ENCODE results near the gene PDE4D.

DNA sequence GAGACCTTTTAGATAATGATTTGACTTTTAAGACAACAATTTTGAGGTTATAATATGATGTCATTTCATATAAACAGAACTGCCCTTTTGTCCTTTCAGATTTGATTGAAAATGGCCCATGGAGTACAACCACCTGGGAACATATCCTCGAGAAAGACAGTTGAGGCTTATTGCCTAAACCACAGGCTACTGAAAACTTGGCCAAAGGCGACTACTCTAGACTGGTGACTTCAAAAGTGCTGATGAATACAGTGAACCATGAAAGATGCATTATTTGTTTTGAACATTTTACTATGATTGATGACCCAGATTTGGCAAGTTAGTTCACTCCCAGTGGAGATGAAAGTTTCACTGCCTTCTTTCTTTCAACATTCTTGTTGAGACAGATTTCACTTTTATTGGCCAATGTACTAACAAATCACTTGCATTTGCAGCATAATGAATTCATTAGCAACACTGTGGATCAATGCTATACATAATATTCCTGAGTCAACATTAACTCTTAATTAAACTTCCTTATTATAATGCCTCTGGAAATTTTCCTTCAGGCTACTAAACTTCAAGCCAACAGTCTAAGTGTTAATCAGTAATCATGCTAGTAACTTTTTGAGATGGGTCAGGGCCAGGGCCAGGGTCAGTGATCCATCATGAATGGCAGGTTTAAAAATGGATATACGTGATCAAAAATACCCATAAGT, 830.4 kb downstream of the PDE4D start:
- TF ChIP-seq CTCF (conservative IDR thresholded peaks at IDR 0.05; ENCODE audit: low read length) (no peak), EZH2phosphoT487 (IDR thresholded peaks at IDR 0.05; ENCODE audit: borderline replicate concordance, low read depth, low read length) (no peak)
